ENCODE measurements around the gene MFF.

- TF ChIP-seq CTCF (IDR thresholded peaks at IDR 0.05) (no peak), EZH2 (IDR thresholded peaks at IDR 0.05) (no peak), EZH2phosphoT487 (IDR thresholded peaks at IDR 0.05) (no peak)
These were observed 79.7 kb downstream of the MFF start for GRCh38 chr2:227404585-227405271.

Measured in neural progenitor cell (in vitro differentiated cells).